ENCODE data around the gene CHEK2.

The CHEK2 gene

DNA sequence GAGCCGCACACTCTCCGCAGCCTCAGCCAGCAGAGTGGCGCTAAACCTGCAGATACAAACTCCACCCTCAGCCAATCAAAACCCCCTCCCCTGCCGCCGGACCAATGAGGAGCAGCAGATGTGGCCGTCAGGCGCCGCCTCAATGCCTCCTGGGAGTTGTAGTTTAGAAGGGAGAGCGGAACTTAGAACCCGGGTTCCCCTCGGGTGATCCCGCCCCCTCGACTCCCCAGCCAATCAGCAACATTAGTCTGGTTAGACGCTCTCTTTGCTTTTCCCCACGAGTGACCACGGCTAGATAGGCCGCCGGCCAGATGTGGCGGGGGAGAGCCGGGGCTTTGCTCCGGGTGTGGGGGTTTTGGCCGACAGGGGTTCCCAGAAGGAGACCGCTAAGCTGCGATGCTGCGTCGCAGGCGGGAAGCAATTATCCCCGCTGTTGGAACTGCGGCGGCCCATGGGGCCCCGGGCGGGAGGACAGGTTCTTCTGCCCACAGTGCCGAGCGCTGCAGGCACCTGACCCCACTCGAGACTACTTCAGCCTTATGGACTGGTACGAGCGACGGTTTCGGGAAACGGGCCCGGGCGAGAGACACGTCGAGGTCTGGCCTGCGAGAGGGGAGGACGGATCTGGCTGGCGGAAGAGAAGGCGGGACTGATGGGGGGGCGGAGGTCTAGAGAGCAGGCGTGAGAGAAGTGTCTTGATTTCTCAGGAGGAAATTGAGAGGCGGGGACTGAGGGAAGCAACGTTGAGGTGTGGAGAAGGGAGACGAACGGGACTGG lies at the start of gene CHEK2, which contains the start of gene HSCB:
TSS of gene CHEK2 (minus strand) at position 36 of the 777 bp plus-strand sequence. CDS start 7,099 bp downstream, outside the sequence.
TSS of gene HSCB (plus strand) at position 255 of the 777 bp plus-strand sequence. CDS start at position 312, 57 bp downstream.
- peaks cover 26% of the 10 kb centered on the region for H3K79me2 ChIP-seq (ENCODE audit: control insufficient read depth, insufficient read depth, low read length, unreplicated experiment)
- no peaks in the 10 kb centered on the region for H3K36me3 ChIP-seq (ENCODE audit: insufficient read depth, low read length)

DNA sequence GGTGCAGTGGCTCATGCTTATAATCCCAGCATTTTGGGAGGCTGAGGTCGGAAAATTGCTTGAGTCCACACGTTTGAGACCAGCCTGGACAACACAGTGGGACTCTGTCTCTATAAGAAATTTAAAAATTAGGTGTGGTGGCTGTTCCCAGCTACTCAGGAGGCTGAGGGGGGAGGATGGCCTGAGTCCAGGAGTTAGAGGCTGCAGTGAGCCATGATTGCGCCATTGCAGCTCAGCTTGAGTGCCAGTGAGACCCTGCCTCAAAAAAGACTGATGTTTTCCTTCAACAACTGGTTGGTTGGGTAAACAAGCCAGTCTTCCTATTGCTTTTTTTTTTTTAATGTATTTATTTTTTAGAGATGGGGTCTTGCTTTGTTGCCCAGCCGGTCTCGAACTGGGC lies 49.5 kb upstream of the CHEK2 start:
- peaks cover 22% of the 10 kb centered on the region for H3K36me3 ChIP-seq (ENCODE audit: insufficient read depth, low read length)
- no peak overlapping the region for H2AFZ ChIP-seq (ENCODE audit: low read length, unreplicated experiment)
- H3K27me3 ChIP-seq (ENCODE audit: insufficient read depth, low read length): no peaks in the 10 kb centered on the region
- H3K4me3 ChIP-seq (ENCODE audit: low read depth, low read length): no peak overlapping the region
- no peak overlapping the region for H3K27ac ChIP-seq (ENCODE audit: low read depth, low read length)
- peaks cover 8% of the 10 kb centered on the region for H3K79me2 ChIP-seq (ENCODE audit: control insufficient read depth, insufficient read depth, low read length, unreplicated experiment)
- H3K4me1 ChIP-seq (ENCODE audit: control insufficient read depth, insufficient read depth, low read length, unreplicated experiment): peaks cover 4% of the 10 kb centered on the region

More for the DNA sequence above, at the start of gene CHEK2, which contains the start of gene HSCB:
- peaks cover 7% of the 10 kb centered on the region for H3K4me1 ChIP-seq (ENCODE audit: control insufficient read depth, insufficient read depth, low read length, unreplicated experiment)
- H3K4me3 ChIP-seq (ENCODE audit: low read depth, low read length): peak within 1 kb of the TSS; percentile 94
- H3K27ac ChIP-seq (ENCODE audit: low read depth, low read length): peak within 1 kb of the TSS; percentile 81
- peak within 1 kb of the TSS; percentile 74 for H2AFZ ChIP-seq (ENCODE audit: low read length, unreplicated experiment)
- no peaks in the 10 kb centered on the region for H3K27me3 ChIP-seq (ENCODE audit: insufficient read depth, low read length)

DNA sequence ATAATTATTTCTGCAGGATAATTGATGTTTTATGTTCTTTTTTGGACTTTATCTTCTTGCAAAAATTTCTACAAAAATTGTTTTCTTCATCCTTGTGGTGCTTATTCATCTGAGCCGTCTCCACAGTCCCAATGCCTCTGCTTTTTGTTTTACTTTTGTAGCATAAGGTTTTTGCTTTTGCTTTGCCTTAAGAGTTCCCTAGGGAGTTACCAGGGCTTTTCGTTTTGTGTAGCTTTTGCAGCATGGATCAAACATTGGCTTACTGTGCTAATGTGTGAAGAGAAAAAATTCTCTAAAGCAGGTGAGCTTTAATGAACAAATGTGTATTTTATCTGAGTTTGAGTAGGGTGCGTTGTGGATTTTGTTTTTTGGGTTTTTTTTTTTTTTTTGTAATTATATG lies 47.0 kb upstream of the CHEK2 start:
- no peaks in the 10 kb centered on the region for H3K27me3 ChIP-seq (ENCODE audit: insufficient read depth, low read length)
- peaks cover 12% of the 10 kb centered on the region for H3K36me3 ChIP-seq (ENCODE audit: insufficient read depth, low read length)
- no peak overlapping the region for H2AFZ ChIP-seq (ENCODE audit: low read length, unreplicated experiment)
- H3K4me3 ChIP-seq (ENCODE audit: low read depth, low read length): no peak overlapping the region
- no peaks in the 10 kb centered on the region for H3K4me1 ChIP-seq (ENCODE audit: control insufficient read depth, insufficient read depth, low read length, unreplicated experiment)
- H3K79me2 ChIP-seq (ENCODE audit: control insufficient read depth, insufficient read depth, low read length, unreplicated experiment): peaks cover 2% of the 10 kb centered on the region
- no peak overlapping the region for H3K27ac ChIP-seq (ENCODE audit: low read depth, low read length)

DNA sequence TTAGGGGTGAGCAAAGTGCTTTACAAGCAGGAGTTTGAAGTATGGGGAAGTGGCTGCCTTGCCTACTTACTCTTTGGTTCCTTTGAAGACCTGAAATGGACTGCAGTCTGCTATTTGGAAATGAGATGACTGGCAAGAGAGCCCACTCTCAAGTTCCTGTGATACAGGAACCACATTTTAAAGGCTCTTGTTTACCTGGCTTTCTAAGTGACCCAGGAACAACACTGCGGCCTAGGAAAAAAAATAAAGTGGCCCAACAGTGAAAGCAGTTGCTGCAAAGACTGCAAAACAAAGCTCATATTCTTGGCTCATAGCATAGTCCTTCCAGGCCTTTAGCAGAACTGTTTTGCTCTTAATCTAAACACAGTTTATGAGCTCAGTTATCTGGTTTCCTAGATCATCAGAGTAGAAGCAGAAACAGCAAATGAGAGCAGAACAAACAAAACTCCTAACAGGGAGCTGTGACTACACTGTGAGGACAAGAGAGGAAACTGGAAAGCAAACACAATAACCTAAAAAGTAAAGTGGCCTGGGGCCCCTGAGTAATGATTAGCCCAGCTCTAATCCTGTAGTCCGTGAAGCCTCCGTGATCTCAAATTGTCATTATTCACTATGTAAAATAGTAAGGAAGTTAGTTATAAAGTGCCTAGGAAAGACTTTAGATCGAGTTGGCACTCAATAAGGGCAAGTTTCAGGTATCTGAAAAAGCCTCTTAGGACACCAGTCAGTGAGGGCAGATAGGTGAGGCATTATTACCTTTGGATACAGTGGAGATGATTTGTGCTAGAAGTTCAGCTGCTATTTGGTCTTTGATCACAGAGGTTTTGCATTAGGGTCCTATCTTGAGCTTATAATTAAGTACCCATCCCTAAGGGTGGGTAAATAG lies 42.4 kb upstream of the CHEK2 start:
- no peaks in the 10 kb centered on the region for H3K4me1 ChIP-seq (ENCODE audit: control insufficient read depth, insufficient read depth, low read length, unreplicated experiment)
- H3K27ac ChIP-seq (ENCODE audit: low read depth, low read length): no peak overlapping the region
- peaks cover 11% of the 10 kb centered on the region for H3K79me2 ChIP-seq (ENCODE audit: control insufficient read depth, insufficient read depth, low read length, unreplicated experiment)
- H3K27me3 ChIP-seq (ENCODE audit: insufficient read depth, low read length): no peaks in the 10 kb centered on the region
- H2AFZ ChIP-seq (ENCODE audit: low read length, unreplicated experiment): no peak overlapping the region
- H3K36me3 ChIP-seq (ENCODE audit: insufficient read depth, low read length): peaks cover 13% of the 10 kb centered on the region
- H3K4me3 ChIP-seq (ENCODE audit: low read depth, low read length): no peak overlapping the region

DNA sequence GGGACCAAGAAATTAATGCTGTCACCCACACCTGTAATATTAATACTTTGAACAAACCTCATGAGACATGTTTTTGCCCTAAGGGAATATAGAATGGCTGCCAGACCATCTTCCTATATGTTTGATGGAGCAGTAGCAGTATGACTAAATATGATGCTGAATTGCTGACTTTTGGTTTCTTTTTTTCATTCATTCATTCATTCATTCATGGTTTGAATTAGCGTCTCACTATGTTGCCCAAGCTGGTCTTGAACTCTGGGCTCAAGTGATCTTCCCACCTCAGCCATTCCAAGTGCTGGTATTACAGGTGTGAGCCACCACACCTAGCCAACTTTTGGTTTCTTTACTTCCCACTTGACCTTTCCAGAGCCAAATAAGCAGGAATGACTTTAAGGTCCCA lies 38.7 kb upstream of the CHEK2 start:
- peaks cover 9% of the 10 kb centered on the region for H3K36me3 ChIP-seq (ENCODE audit: insufficient read depth, low read length)
- H3K27ac ChIP-seq (ENCODE audit: low read depth, low read length): no peak overlapping the region
- no peaks in the 10 kb centered on the region for H3K27me3 ChIP-seq (ENCODE audit: insufficient read depth, low read length)
- H3K4me1 ChIP-seq (ENCODE audit: control insufficient read depth, insufficient read depth, low read length, unreplicated experiment): no peaks in the 10 kb centered on the region
- H2AFZ ChIP-seq (ENCODE audit: low read length, unreplicated experiment): no peak overlapping the region
- peaks cover 29% of the 10 kb centered on the region for H3K79me2 ChIP-seq (ENCODE audit: control insufficient read depth, insufficient read depth, low read length, unreplicated experiment)
- no peak overlapping the region for H3K4me3 ChIP-seq (ENCODE audit: low read depth, low read length)

DNA sequence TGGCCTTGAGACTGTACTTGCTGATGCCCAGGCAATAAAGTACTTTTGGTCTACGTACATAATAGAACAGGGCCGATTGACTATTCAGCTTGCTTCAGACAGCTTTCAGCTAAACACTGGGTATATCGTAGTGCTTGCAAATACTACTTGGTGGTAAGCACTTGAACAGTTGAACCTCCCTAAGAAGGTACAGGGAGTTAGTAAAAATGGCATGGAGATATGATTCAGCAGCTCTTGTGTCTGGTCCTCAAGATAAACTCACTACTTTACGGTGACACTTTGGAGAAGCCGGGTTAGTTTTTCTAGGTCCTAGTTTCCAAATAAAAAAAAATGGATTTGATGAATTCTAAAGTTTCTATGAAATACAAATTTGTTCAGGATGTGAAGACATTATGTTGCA lies 38.2 kb upstream of the CHEK2 start:
- no peak overlapping the region for H2AFZ ChIP-seq (ENCODE audit: low read length, unreplicated experiment)

DNA sequence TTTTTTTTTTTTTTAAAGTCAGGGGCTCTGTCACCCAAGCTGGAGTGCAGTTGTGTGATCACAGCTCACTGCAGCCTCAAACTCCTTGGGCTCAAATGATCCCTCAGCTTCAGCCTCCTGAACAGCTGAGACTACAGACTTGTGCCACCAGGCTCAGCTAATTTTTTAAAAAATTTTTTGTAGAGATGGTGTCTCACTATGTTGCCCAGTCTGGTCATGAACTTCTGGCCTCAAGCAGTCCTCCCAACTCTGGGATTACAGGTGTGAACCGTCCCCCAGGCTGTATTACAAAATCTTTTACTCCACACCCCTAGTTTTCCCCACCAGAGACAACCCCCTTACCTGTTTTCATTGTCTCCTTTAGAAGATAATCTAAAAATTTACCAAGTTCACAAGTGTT lies 32.8 kb upstream of the CHEK2 start:
- Histone ChIP-seq H3K4me1 (ENCODE audit: control insufficient read depth, insufficient read depth, low read length, unreplicated experiment) (peaks cover 3% of the 10 kb centered on the region), H3K79me2 (ENCODE audit: control insufficient read depth, insufficient read depth, low read length, unreplicated experiment) (peaks cover 38% of the 10 kb centered on the region), H3K27me3 (ENCODE audit: insufficient read depth, low read length) (no peaks in the 10 kb centered on the region), H3K4me3 (ENCODE audit: low read depth, low read length) (no peak overlapping the region), H3K27ac (ENCODE audit: low read depth, low read length) (no peak overlapping the region), H3K36me3 (ENCODE audit: insufficient read depth, low read length) (no peaks in the 10 kb centered on the region), H2AFZ (ENCODE audit: low read length, unreplicated experiment) (no peak overlapping the region)

More for the DNA sequence above, 38.2 kb upstream of the CHEK2 start:
- peaks cover 34% of the 10 kb centered on the region for H3K79me2 ChIP-seq (ENCODE audit: control insufficient read depth, insufficient read depth, low read length, unreplicated experiment)
- H3K27ac ChIP-seq (ENCODE audit: low read depth, low read length): no peak overlapping the region
- H3K27me3 ChIP-seq (ENCODE audit: insufficient read depth, low read length): no peaks in the 10 kb centered on the region
- H3K4me1 ChIP-seq (ENCODE audit: control insufficient read depth, insufficient read depth, low read length, unreplicated experiment): no peaks in the 10 kb centered on the region
- H3K4me3 ChIP-seq (ENCODE audit: low read depth, low read length): no peak overlapping the region
- H3K36me3 ChIP-seq (ENCODE audit: insufficient read depth, low read length): peaks cover 9% of the 10 kb centered on the region

DNA sequence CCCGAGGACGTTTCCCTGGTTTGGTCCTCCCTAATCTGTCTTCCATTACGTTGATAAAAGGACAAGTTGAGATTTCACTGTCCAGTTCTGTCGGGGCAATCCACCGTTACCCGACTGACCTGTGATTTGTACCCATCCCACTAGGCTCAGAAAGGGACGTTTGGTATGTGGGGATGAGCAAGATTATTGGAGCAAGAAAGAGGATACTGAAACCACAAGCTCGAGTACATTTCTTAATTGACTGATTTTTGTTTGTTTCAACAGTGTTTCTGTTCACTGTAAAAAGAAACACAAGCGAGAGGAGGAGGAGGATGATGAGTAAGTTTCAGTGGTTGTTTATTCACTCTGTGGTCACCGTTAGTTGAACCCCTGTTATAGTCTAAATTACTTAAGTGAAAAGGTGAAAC lies 31.8 kb upstream of the CHEK2 start:
- peak overlapping the region; percentile 97 for H3K4me3 ChIP-seq (ENCODE audit: low read depth, low read length)
- H3K4me1 ChIP-seq (ENCODE audit: control insufficient read depth, insufficient read depth, low read length, unreplicated experiment): peaks cover 3% of the 10 kb centered on the region
- H2AFZ ChIP-seq (ENCODE audit: low read length, unreplicated experiment): peak overlapping the region; percentile 75
- H3K27ac ChIP-seq (ENCODE audit: low read depth, low read length): peak overlapping the region; percentile 80
- no peaks in the 10 kb centered on the region for H3K27me3 ChIP-seq (ENCODE audit: insufficient read depth, low read length)
- H3K79me2 ChIP-seq (ENCODE audit: control insufficient read depth, insufficient read depth, low read length, unreplicated experiment): peaks cover 34% of the 10 kb centered on the region
- no peaks in the 10 kb centered on the region for H3K36me3 ChIP-seq (ENCODE audit: insufficient read depth, low read length)

DNA sequence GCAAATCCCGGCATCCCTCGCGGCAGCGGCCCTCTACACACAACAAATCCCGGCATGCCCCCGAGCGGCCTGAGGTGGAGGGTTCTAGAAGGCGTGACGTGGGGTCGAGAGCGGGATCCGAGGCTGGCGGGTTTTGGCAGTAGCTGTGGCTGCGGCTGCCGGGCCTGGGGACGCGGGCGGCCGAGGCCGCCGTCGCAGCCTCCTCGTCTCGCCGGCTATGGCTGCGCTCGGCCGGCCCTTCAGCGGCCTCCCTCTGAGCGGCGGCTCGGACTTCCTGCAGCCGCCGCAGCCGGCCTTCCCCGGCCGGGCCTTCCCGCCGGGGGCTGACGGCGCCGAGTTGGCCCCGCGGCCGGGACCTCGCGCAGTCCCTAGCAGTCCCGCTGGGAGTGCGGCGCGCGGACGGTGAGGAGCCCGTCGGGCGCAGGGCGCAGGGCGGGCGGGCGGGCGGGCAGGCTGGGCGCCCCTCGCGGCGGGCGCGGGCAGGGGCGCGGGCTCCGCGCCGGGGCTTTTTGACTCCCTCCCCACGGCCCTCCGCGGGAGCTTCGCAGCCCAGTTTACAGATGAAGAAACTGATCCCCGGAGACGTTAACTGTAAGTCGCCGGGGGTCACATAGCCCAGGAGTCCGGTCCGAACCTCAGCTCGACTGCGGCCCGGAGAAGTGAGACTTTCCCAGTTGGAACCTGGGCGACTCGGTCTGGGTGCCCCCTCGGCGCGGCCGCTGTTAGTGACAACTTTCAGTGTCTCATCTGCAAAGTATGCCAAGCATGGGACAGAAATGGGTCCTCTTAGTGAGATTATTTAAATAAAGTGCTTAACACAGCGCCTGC lies 31.2 kb upstream of the CHEK2 start, which contains the start of gene CCDC117:
TSS of gene CCDC117 (plus strand) at position 63 of the 828 bp plus-strand sequence. CDS start at position 218, 155 bp downstream.
- peak within 1 kb of the TSS; percentile 89 for H2AFZ ChIP-seq (ENCODE audit: low read length, unreplicated experiment)
- peaks cover 32% of the 10 kb centered on the region for H3K79me2 ChIP-seq (ENCODE audit: control insufficient read depth, insufficient read depth, low read length, unreplicated experiment)
- peak within 1 kb of the TSS; percentile 97 for H3K4me3 ChIP-seq (ENCODE audit: low read depth, low read length)
- H3K4me1 ChIP-seq (ENCODE audit: control insufficient read depth, insufficient read depth, low read length, unreplicated experiment): peaks cover 3% of the 10 kb centered on the region
- H3K27me3 ChIP-seq (ENCODE audit: insufficient read depth, low read length): no peaks in the 10 kb centered on the region
- peak within 1 kb of the TSS; percentile 80 for H3K27ac ChIP-seq (ENCODE audit: low read depth, low read length)
- no peaks in the 10 kb centered on the region for H3K36me3 ChIP-seq (ENCODE audit: insufficient read depth, low read length)
